Keratinocyte (primary cell): ENCODE data around the gene SURF6.

Experiments
- EZH2 ChIP-seq: IDR thresholded peaks from one replicate; pipeline ENCODE4 v1.6.1; 2012; ENCODE audit warnings: inconsistent platforms, mild to moderate bottlenecking, low read length, moderate library complexity
- TF ChIP-seq, protein P1 (sequence below), 3 experiments: IDR thresholded peaks in 1 of 3; conservative IDR thresholded peaks in 1 of 3; optimal IDR thresholded peaks in 1 of 3; 2 replicates in 2 of 3; 3 replicates in 1 of 3; pipeline versions ENCODE3 to v1.5.1; 2011; ENCODE audit warnings: low read length in 3 of 3, mild to moderate bottlenecking in 3 of 3, moderate library complexity in 2 of 3, control low read depth in 1 of 3, inconsistent platforms in 1 of 3; ENCODE audit not compliant: insufficient read depth in 2 of 3; ENCODE audit errors: extremely low read depth in 1 of 3

- TF ChIP-seq, protein P1, sequence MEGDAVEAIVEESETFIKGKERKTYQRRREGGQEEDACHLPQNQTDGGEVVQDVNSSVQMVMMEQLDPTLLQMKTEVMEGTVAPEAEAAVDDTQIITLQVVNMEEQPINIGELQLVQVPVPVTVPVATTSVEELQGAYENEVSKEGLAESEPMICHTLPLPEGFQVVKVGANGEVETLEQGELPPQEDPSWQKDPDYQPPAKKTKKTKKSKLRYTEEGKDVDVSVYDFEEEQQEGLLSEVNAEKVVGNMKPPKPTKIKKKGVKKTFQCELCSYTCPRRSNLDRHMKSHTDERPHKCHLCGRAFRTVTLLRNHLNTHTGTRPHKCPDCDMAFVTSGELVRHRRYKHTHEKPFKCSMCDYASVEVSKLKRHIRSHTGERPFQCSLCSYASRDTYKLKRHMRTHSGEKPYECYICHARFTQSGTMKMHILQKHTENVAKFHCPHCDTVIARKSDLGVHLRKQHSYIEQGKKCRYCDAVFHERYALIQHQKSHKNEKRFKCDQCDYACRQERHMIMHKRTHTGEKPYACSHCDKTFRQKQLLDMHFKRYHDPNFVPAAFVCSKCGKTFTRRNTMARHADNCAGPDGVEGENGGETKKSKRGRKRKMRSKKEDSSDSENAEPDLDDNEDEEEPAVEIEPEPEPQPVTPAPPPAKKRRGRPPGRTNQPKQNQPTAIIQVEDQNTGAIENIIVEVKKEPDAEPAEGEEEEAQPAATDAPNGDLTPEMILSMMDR (optimal IDR thresholded peaks at IDR 0.05 in 1 of 3, IDR thresholded peaks at IDR 0.05 in 1 of 3, conservative IDR thresholded peaks at IDR 0.05 in 1 of 3; ENCODE audit: extremely low read depth in 1 of 3, insufficient read depth in 2 of 3, low read length in 3 of 3), result no peak
- no peak for TF ChIP-seq EZH2
These were observed 36.2 kb upstream of the SURF6 start for GRCh38 chr9:133372144-133372543.
